ENCODE results near the gene ERMARD. TPM values are rescaled to one million over a fixed set of nuclear protein-coding genes. Genes with fewer than 3 reads are reported as not detected.

ERMARD gene
- total RNA-seq, 1 experiment from 2014 or later, result 22.0 TPM

DNA sequence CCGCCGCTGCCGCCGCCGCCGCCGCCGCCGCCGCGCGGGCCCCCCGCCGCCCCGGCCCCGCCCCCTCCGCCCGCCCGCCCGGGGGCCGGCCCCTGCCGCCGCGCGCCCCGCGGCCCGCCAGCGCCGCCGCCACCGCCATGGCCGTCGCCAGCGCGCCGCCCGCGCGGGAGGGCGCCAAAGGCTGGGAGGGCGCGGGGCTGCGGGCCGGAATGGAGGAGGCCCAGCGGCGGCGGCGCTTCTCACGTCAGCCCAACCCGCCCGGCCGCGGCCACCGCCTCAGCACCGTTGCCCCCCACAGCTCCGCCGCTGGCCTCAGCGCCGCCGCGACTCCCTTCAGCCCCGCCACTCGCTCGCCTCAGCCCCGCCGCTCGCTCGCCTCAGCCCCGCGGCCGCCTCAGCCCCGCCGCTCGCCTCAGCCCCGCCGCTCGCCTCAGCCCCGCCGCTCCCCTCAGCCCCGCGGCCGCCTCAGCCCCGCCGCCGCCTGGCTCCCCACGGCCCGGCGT is 27.4 kb upstream of the ERMARD start:
- Mint-ChIP-seq H3K36me3 (ENCODE audit: insufficient read depth, unreplicated experiment) (peaks cover 36% of the 10 kb centered on the region), H3K4me1 (ENCODE audit: low read depth, unreplicated experiment) (peaks cover 34% of the 10 kb centered on the region), H3K27ac (ENCODE audit: unreplicated experiment) (no peak overlapping the region), H3K9me3 (ENCODE audit: low read depth, unreplicated experiment) (no peaks in the 10 kb centered on the region), H3K27me3 (ENCODE audit: unreplicated experiment) (no peaks in the 10 kb centered on the region), H3K4me3 (ENCODE audit: low read depth, unreplicated experiment) (peak overlapping the region; percentile 71)
- CTCF ChIA-PET, result interaction anchor here (1.0 kb wide), 1 partner anchor 23 kb away, joined by 3 read pairs; the partner anchor contains the start of genes C6orf120 and WDR27
- peak; percentile 40 for DNase-seq
- BruUV-seq (replicated peaks), result no TSS peak
- TF ChIP-seq, protein P1, sequence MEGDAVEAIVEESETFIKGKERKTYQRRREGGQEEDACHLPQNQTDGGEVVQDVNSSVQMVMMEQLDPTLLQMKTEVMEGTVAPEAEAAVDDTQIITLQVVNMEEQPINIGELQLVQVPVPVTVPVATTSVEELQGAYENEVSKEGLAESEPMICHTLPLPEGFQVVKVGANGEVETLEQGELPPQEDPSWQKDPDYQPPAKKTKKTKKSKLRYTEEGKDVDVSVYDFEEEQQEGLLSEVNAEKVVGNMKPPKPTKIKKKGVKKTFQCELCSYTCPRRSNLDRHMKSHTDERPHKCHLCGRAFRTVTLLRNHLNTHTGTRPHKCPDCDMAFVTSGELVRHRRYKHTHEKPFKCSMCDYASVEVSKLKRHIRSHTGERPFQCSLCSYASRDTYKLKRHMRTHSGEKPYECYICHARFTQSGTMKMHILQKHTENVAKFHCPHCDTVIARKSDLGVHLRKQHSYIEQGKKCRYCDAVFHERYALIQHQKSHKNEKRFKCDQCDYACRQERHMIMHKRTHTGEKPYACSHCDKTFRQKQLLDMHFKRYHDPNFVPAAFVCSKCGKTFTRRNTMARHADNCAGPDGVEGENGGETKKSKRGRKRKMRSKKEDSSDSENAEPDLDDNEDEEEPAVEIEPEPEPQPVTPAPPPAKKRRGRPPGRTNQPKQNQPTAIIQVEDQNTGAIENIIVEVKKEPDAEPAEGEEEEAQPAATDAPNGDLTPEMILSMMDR (IDR thresholded peaks at IDR 0.05; ENCODE audit: unreplicated experiment), result no peak
- intact Hi-C loops (cut with micrococcal nuclease; ENCODE audit: unreplicated experiment), result no loop called here

DNA sequence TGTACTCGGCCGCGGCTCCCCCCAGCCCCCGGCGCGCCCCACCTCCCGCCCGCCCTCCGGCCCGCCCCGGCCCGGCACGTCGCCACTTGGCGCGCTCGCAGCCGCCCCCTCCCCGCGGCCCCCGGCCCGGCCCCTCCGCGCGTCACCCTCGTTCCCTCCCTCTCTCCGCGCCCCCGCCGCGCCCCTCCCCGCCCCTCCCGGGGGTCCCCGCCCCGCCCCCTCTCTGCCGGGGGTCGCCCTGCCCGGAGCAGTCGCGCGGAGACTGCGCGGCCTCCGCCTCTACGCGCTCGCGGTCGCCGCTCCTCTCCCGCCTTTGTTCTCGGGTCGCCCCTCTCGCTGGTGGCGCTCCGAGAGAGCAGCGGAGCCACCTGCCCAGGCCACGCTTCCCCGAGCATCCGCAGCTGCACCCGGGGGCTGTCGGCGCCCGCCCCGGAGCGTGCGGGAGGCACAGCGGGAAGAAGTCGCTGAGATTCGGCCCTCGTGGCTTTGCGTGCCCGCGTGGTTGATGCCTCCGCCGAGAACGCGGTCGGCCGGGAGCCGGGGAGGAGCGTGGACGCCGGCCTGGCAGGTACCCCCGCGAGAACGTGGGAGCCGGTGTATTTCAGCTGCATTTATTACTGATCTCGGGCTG is 26.8 kb upstream of the ERMARD start, which contains the start of gene PHF10:
TSS of gene PHF10 (minus strand) at position 7 of the 631 bp plus-strand sequence. CDS start 569 bp downstream, outside the sequence.
- H3K4me1 Mint-ChIP-seq (ENCODE audit: low read depth, unreplicated experiment), result peaks cover 29% of the 10 kb centered on the region
- BruUV-seq (replicated peaks), result no TSS peak
- peak within 1 kb of the TSS; percentile 98 for H3K4me3 Mint-ChIP-seq (ENCODE audit: low read depth, unreplicated experiment)
- peaks cover 36% of the 10 kb centered on the region for H3K36me3 Mint-ChIP-seq (ENCODE audit: insufficient read depth, unreplicated experiment)
- peak; percentile 67 for DNase-seq
- TF ChIP-seq, protein P1 (IDR thresholded peaks at IDR 0.05; ENCODE audit: unreplicated experiment), result no peak
- CTCF ChIA-PET, result interaction anchor here (0.7 kb wide), 1 partner anchor 64 kb away, joined by 4 read pairs; no protein-coding TSS in a partner anchor
- H3K27ac Mint-ChIP-seq (ENCODE audit: unreplicated experiment), result peak within 1 kb of the TSS; percentile 95
- H3K9me3 Mint-ChIP-seq (ENCODE audit: low read depth, unreplicated experiment), result no peaks in the 10 kb centered on the region
- intact Hi-C loops (cut with micrococcal nuclease; ENCODE audit: unreplicated experiment), result no loop called here
- no peaks in the 10 kb centered on the region for H3K27me3 Mint-ChIP-seq (ENCODE audit: unreplicated experiment)

DNA sequence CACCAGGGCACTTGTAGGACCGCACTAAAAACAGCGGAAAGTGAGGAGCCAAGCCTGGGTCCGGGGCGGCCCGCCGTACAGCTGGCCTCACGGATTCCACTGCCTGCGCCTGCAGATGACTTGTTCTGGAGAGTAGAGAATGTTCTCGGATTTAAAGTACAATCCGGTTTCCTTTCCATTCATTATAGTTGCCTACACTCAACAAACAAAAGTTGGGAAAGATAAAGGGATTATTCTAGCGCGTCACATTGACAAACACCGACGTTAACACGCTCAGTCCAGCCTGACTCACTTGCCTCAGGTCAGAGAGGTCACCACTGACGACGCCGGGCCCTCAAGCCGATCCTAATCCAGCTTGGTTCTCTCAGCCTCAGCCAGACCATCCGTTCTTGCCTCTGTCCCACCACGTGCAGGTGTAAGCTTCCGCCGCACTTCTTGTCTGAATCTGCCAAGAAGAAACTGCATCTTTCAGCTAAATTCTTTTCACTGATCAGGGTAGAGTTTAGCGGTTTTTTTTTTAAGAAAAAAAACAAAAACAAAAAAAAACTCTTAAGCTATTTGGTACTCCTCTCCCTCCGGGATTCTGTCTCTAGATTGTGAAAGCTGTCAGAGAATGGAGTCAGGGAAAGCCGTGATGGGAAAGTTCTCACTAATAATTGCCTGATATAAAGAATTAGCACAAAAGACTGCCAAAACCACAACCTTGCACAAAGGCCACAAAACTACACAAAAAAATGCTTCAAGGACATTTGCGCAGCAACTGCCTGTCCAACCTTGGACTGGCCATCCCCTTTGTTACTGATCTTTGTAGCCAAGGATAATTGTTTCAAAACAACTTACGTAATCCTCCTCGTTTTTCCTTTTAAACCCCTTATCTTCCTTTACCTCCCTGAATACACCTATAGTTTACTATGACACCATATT is 26.0 kb upstream of the ERMARD start:
- CTCF ChIA-PET, result interaction anchor here (0.7 to 0.9 kb wide), 3 partner anchors 12 to 63 kb away, joined by 4 read pairs; partner anchors contain the start of genes DYNLT2 and ERMARD
- Mint-ChIP-seq H3K36me3 (ENCODE audit: insufficient read depth, unreplicated experiment) (peaks cover 34% of the 10 kb centered on the region), H3K4me3 (ENCODE audit: low read depth, unreplicated experiment) (peak overlapping the region; percentile 71), H3K27me3 (ENCODE audit: unreplicated experiment) (no peaks in the 10 kb centered on the region), H3K27ac (ENCODE audit: unreplicated experiment) (peak overlapping the region; percentile 65), H3K4me1 (ENCODE audit: low read depth, unreplicated experiment) (peaks cover 25% of the 10 kb centered on the region), H3K9me3 (ENCODE audit: low read depth, unreplicated experiment) (no peaks in the 10 kb centered on the region)
- BruUV-seq (replicated peaks), result TSS peak; percentile 60
- TF ChIP-seq, protein P1 (IDR thresholded peaks at IDR 0.05; ENCODE audit: unreplicated experiment), result no peak
- intact Hi-C loops (cut with micrococcal nuclease; ENCODE audit: unreplicated experiment), result no loop called here
- peak; percentile 55 for DNase-seq

DNA sequence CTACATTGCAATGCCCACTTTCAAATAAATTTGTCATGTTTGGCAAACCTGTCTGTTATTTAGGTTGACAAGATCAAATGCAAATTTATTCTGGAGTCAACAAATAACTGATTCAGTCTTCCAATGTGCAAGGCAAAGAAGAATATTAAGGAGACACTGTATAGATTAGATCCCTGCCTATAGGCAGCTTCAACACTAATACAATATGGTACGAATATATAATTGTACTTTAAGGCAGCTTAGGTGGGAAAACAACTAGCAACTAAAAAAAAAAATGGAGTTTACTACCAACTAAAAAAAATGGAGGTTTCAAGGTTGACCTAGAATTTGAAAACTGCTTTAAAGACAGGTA is 25.4 kb upstream of the ERMARD start:
- Mint-ChIP-seq H3K4me1 (ENCODE audit: low read depth, unreplicated experiment) (peaks cover 20% of the 10 kb centered on the region), H3K4me3 (ENCODE audit: low read depth, unreplicated experiment) (peak overlapping the region; percentile 71), H3K9me3 (ENCODE audit: low read depth, unreplicated experiment) (no peaks in the 10 kb centered on the region), H3K27me3 (ENCODE audit: unreplicated experiment) (no peaks in the 10 kb centered on the region), H3K36me3 (ENCODE audit: insufficient read depth, unreplicated experiment) (peaks cover 31% of the 10 kb centered on the region), H3K27ac (ENCODE audit: unreplicated experiment) (peak overlapping the region; percentile 65)
- BruUV-seq (replicated peaks), result no TSS peak
- CTCF ChIA-PET, result interaction anchor here (0.8 to 0.9 kb wide), 2 partner anchors 11 to 26 kb away, joined by 4 read pairs; partner anchors contain the start of genes DYNLT2 and ERMARD
- TF ChIP-seq, protein P1 (IDR thresholded peaks at IDR 0.05; ENCODE audit: unreplicated experiment), result no peak
- intact Hi-C loops (cut with micrococcal nuclease; ENCODE audit: unreplicated experiment), result no loop called here
- DNase-seq, result no peak
